GM19372 (cell line): ENCODE results near the gene GMDS.

Experiments
- ATAC-seq: cut with Tn5 transposase; IDR thresholded peaks from one replicate; pipeline ENCODE4 v1.9.1; 2021; ENCODE audit warnings: mild to moderate bottlenecking, low read depth, moderate library complexity; ENCODE audit not compliant: unreplicated experiment

Gene GMDS

GRCh38 chr6:2182251-2182650, 63.2 kb downstream of the GMDS start:
- no peak for ATAC-seq

- ATAC-seq: no peak
Observed at GRCh38 chr6:2181567-2181966, 63.8 kb downstream of the GMDS start.

- no peak for ATAC-seq
Observed at GRCh38 chr6:2179950-2180349, 65.5 kb downstream of the GMDS start.

GRCh38 chr6:2179241-2179640, 66.2 kb downstream of the GMDS start:
- no peak for ATAC-seq

- ATAC-seq: no peak
Observed at GRCh38 chr6:2178125-2178524, 67.3 kb downstream of the GMDS start.

GRCh38 chr6:2175825-2176224, 69.6 kb downstream of the GMDS start:
- no peak for ATAC-seq

- ATAC-seq: no peak
Observed at GRCh38 chr6:2173203-2173961, 72.0 kb downstream of the GMDS start.

GRCh38 chr6:2171728-2172127, 73.7 kb downstream of the GMDS start:
- no peak for ATAC-seq

- no peak for ATAC-seq
Observed at GRCh38 chr6:2168480-2168879, 76.9 kb downstream of the GMDS start.

- ATAC-seq: no peak
Observed at GRCh38 chr6:2166717-2167116, 78.7 kb downstream of the GMDS start.

- no peak for ATAC-seq
Observed at GRCh38 chr6:2165286-2165685, 80.1 kb downstream of the GMDS start.

GRCh38 chr6:2164481-2164880, 80.9 kb downstream of the GMDS start:
- ATAC-seq: no peak

GRCh38 chr6:2162079-2162445, 83.3 kb downstream of the GMDS start:
- ATAC-seq: no peak

- no peak for ATAC-seq
Observed at GRCh38 chr6:2158596-2159271, 86.7 kb downstream of the GMDS start.

- no peak for ATAC-seq
Observed at GRCh38 chr6:2157441-2158127, 87.8 kb downstream of the GMDS start.

- ATAC-seq: no peak
Observed at GRCh38 chr6:2155206-2155605, 90.2 kb downstream of the GMDS start.

GRCh38 chr6:2149361-2150006, 95.9 kb downstream of the GMDS start:
- ATAC-seq: no peak

- no peak for ATAC-seq
Observed at GRCh38 chr6:2148748-2149147, 96.7 kb downstream of the GMDS start.

- no peak for ATAC-seq
Observed at GRCh38 chr6:2147766-2148448, 97.5 kb downstream of the GMDS start.

- ATAC-seq: no peak
Observed at GRCh38 chr6:2147261-2147660, 98.1 kb downstream of the GMDS start.

GRCh38 chr6:2144210-2144609, 101.2 kb downstream of the GMDS start:
- ATAC-seq: no peak
